Measurements from ENCODE around the gene ASB9. TPM values are rescaled to one million over a fixed set of nuclear protein-coding genes. Genes with fewer than 3 reads are reported as not detected.

The ASB9 gene, protein sequence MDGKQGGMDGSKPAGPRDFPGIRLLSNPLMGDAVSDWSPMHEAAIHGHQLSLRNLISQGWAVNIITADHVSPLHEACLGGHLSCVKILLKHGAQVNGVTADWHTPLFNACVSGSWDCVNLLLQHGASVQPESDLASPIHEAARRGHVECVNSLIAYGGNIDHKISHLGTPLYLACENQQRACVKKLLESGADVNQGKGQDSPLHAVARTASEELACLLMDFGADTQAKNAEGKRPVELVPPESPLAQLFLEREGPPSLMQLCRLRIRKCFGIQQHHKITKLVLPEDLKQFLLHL
- polyA plus RNA-seq (not detected in 2 replicates), polyA minus RNA-seq (not detected in 2 replicates)

GRCh38 chrX:15269618-15270521 is at the start of gene ASB9:
Gene ASB9 (minus strand): TSS chrX:15270083. CDS start chrX:15269874, 209 bp downstream.
- Histone ChIP-seq H2AFZ (ENCODE audit: low read depth, low read length) (no peak within 1 kb of the TSS), H3F3A (ENCODE audit: insufficient read depth, low read length, poor library complexity, severe bottlenecking) (no peaks in the 10 kb centered on the region), H3K9me3 (ENCODE audit: low read length) (no peaks in the 10 kb centered on the region), H3K36me3 (ENCODE audit: insufficient read depth, low read length) (no peaks in the 10 kb centered on the region), H3K9me2 (ENCODE audit: insufficient read depth, low read length) (no peaks in the 10 kb centered on the region), H3K4me3 (ENCODE audit: low read length) (no peak within 1 kb of the TSS), H3K4me2 (ENCODE audit: low read length) (no peak within 1 kb of the TSS), H3K9ac (ENCODE audit: low read length) (no peak within 1 kb of the TSS), H4K20me1 (ENCODE audit: insufficient read depth) (no peaks in the 10 kb centered on the region), H3K27ac (ENCODE audit: low read length) (no peak within 1 kb of the TSS), H3K79me2 (replicated peaks; ENCODE audit: insufficient read depth, low read length) (no peaks in the 10 kb centered on the region), H3K27me3 (ENCODE audit: insufficient read depth, low read depth, low read length) (no peaks in the 10 kb centered on the region)
- TF ChIP-seq, protein P1, sequence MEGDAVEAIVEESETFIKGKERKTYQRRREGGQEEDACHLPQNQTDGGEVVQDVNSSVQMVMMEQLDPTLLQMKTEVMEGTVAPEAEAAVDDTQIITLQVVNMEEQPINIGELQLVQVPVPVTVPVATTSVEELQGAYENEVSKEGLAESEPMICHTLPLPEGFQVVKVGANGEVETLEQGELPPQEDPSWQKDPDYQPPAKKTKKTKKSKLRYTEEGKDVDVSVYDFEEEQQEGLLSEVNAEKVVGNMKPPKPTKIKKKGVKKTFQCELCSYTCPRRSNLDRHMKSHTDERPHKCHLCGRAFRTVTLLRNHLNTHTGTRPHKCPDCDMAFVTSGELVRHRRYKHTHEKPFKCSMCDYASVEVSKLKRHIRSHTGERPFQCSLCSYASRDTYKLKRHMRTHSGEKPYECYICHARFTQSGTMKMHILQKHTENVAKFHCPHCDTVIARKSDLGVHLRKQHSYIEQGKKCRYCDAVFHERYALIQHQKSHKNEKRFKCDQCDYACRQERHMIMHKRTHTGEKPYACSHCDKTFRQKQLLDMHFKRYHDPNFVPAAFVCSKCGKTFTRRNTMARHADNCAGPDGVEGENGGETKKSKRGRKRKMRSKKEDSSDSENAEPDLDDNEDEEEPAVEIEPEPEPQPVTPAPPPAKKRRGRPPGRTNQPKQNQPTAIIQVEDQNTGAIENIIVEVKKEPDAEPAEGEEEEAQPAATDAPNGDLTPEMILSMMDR (IDR thresholded peaks at IDR 0.05; ENCODE audit: poor library complexity, severe bottlenecking), result no peak
- TF ChIP-seq, protein P2, sequence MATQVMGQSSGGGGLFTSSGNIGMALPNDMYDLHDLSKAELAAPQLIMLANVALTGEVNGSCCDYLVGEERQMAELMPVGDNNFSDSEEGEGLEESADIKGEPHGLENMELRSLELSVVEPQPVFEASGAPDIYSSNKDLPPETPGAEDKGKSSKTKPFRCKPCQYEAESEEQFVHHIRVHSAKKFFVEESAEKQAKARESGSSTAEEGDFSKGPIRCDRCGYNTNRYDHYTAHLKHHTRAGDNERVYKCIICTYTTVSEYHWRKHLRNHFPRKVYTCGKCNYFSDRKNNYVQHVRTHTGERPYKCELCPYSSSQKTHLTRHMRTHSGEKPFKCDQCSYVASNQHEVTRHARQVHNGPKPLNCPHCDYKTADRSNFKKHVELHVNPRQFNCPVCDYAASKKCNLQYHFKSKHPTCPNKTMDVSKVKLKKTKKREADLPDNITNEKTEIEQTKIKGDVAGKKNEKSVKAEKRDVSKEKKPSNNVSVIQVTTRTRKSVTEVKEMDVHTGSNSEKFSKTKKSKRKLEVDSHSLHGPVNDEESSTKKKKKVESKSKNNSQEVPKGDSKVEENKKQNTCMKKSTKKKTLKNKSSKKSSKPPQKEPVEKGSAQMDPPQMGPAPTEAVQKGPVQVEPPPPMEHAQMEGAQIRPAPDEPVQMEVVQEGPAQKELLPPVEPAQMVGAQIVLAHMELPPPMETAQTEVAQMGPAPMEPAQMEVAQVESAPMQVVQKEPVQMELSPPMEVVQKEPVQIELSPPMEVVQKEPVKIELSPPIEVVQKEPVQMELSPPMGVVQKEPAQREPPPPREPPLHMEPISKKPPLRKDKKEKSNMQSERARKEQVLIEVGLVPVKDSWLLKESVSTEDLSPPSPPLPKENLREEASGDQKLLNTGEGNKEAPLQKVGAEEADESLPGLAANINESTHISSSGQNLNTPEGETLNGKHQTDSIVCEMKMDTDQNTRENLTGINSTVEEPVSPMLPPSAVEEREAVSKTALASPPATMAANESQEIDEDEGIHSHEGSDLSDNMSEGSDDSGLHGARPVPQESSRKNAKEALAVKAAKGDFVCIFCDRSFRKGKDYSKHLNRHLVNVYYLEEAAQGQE (IDR thresholded peaks at IDR 0.05; ENCODE audit: borderline replicate concordance), result no peak
- TF ChIP-seq RAD21 (conservative IDR thresholded peaks at IDR 0.05) (no peak), MXI1 (conservative IDR thresholded peaks at IDR 0.05; ENCODE audit: poor library complexity, severe bottlenecking) (no peak), EZH2 (IDR thresholded peaks at IDR 0.05; ENCODE audit: borderline replicate concordance, insufficient read depth, low read length, poor library complexity, severe bottlenecking) (no peak)

GRCh38 chrX:15319075-15319474 is 49.2 kb upstream of the ASB9 start:
- H3K79me2 ChIP-seq (replicated peaks; ENCODE audit: insufficient read depth, low read length), result no peaks in the 10 kb centered on the region
- no peak overlapping the region for H2AFZ ChIP-seq (ENCODE audit: low read depth, low read length)
- H3K4me3 ChIP-seq (ENCODE audit: low read length), result no peak overlapping the region
- peaks cover 5% of the 10 kb centered on the region for H3K36me3 ChIP-seq (ENCODE audit: insufficient read depth, low read length)
- TF ChIP-seq, protein P1 (IDR thresholded peaks at IDR 0.05; ENCODE audit: poor library complexity, severe bottlenecking), result no peak
- no peak for TF ChIP-seq EZH2 (IDR thresholded peaks at IDR 0.05; ENCODE audit: borderline replicate concordance, insufficient read depth, low read length, poor library complexity, severe bottlenecking)
- no peak for TF ChIP-seq POLR2AphosphoS5 (IDR thresholded peaks at IDR 0.05)
- no peak for TF ChIP-seq TAF1 (IDR thresholded peaks at IDR 0.05; ENCODE audit: low read depth)
- TF ChIP-seq, protein P2 (IDR thresholded peaks at IDR 0.05; ENCODE audit: borderline replicate concordance), result no peak
- no peak for TF ChIP-seq SMC3 (conservative IDR thresholded peaks at IDR 0.05; ENCODE audit: poor library complexity)
- TF ChIP-seq RAD21 (conservative IDR thresholded peaks at IDR 0.05), result no peak
- no peak for TF ChIP-seq MXI1 (conservative IDR thresholded peaks at IDR 0.05; ENCODE audit: poor library complexity, severe bottlenecking)
- TF ChIP-seq EP300 (conservative IDR thresholded peaks at IDR 0.05; ENCODE audit: poor library complexity, severe bottlenecking), result no peak
- H3K9me2 ChIP-seq (ENCODE audit: insufficient read depth, low read length), result no peaks in the 10 kb centered on the region
- no peaks in the 10 kb centered on the region for H3K9me3 ChIP-seq (ENCODE audit: low read length)
- no peaks in the 10 kb centered on the region for H4K20me1 ChIP-seq (ENCODE audit: insufficient read depth)
- no peak overlapping the region for H3K27ac ChIP-seq (ENCODE audit: low read length)
- no peaks in the 10 kb centered on the region for H3F3A ChIP-seq (ENCODE audit: insufficient read depth, low read length, poor library complexity, severe bottlenecking)
- H3K9ac ChIP-seq (ENCODE audit: low read length), result no peak overlapping the region
- H3K27me3 ChIP-seq (ENCODE audit: insufficient read depth, low read depth, low read length), result no peaks in the 10 kb centered on the region
- H3K4me2 ChIP-seq (ENCODE audit: low read length), result no peak overlapping the region

All from neural cell (in vitro differentiated cells).